Adrenal gland (tissue), 5 donors: ENCODE data around the gene NCBP2.

ENCODE experiments used
- CTCF ChIP-seq, 6 experiments: fragments of 450-650 bp in 4 of 6; fragments of 200-600 bp in 2 of 6; sonication (generic) in 1 of 6; IDR thresholded peaks; 1 replicate in 5 of 6; 2 replicates in 1 of 6; pipeline versions ENCODE4 v1.5.1 to v1.8.0; 2016 to 2021; ENCODE audit warnings: antibody characterized with exemption in 6 of 6, mild to moderate bottlenecking in 2 of 6, moderate library complexity in 1 of 6
- POLR2A ChIP-seq, 2 donors: fragments of 450-650 bp; IDR thresholded peaks; one replicate each; pipeline ENCODE4 v1.6.1; 2017; ENCODE audit warnings: antibody characterized with exemption in 2 of 2, mild to moderate bottlenecking in 2 of 2, moderate library complexity in 1 of 2
- donor health status: DM: no; HTN: no; CAD: no.

GRCh38 chr3:196938576-196938975 is 3.8 kb downstream of the NCBP2 start:
- no peak for TF ChIP-seq POLR2A (IDR thresholded peaks at IDR 0.05)
- no peak for TF ChIP-seq CTCF (IDR thresholded peaks at IDR 0.05)
